K562 (cell line): ENCODE data around the gene KLK5. TPM values are rescaled to one million over a fixed set of nuclear protein-coding genes. Genes with fewer than 3 reads are reported as not detected.
A peak's percentile ranks its signal among the peaks of the same experiment; 100 is the strongest.

Experiments
- ATAC-seq: fragments of 200-7000 bp; cut with Tn5 transposase; 3 replicates; pipeline ENCODE4 v1.9.1; 2020; ENCODE audit warnings: moderate library complexity
- BruUV-seq: library from RNA; stranded (reverse); fragments of 400-500 nt; replicated peaks from 2 replicates; lab custom pipeline; 2021; lab: Mats Ljungman, UMichigan
- CTCF ChIA-PET: fragments of 300-600 bp; formaldehyde crosslinking; extraction: SDS; loops from one replicate; lab custom pipeline; 2021; ENCODE audit warnings: low intra/inter-chr PET ratio; lab: Yijun Ruan, JAX
- POLR2A ChIA-PET: fragments of 300-600, 350-650 bp; sonication (Branson Sonifier 250); formaldehyde crosslinking; extraction: SDS; loops from one replicate; lab custom pipeline; 2021; ENCODE audit warnings: antibody characterized with exemption, inconsistent platforms; lab: Yijun Ruan, JAX
- DNase-seq, 4 experiments: peaks; one replicate each; pipeline versions ENCODE4 v3.0.0 to v3.0.0-alpha.2; 2011 to 2018; ENCODE audit warnings: low spot score in 3 of 4, mixed read lengths in 3 of 4; ENCODE audit errors: extremely low read depth in 1 of 4
- FAIRE-seq: peaks from 2 replicates; lab custom pipeline; 2011; peaks lifted over from hg19 to GRCh38; lab: Jason Lieb, UNC
- H2AFZ ChIP-seq: 2 replicates; pipeline ENCODE4 v1.6.0; 2011; ENCODE audit warnings: low read depth, low read length, control low read depth, inconsistent platforms
- H3K27ac ChIP-seq: fragments of 200-600 bp; 3 replicates; pipeline ENCODE4 v1.8.0; 2011; ENCODE audit warnings: low read depth, mild to moderate bottlenecking, control low read depth, inconsistent platforms, low read length, moderate library complexity, mixed read lengths; ENCODE audit errors: extremely low read depth
- H3K27me3 ChIP-seq, 2 experiments: fragments of 300-600 bp in 1 of 2; 2 replicates in 1 of 2; 3 replicates in 1 of 2; pipeline versions ENCODE4 v1.6.0 to v1.8.0; 2011; ENCODE audit warnings: inconsistent platforms in 2 of 2, low read length in 2 of 2, mild to moderate bottlenecking in 1 of 2, mixed read lengths in 1 of 2, moderate library complexity in 1 of 2; ENCODE audit not compliant: control insufficient read depth in 2 of 2, insufficient read depth in 2 of 2
- H3K36me3 ChIP-seq: fragments of 300-600 bp; 3 replicates; pipeline ENCODE4 v1.8.0; 2011; ENCODE audit warnings: mild to moderate bottlenecking, low read length, inconsistent platforms; ENCODE audit not compliant: control insufficient read depth, insufficient read depth
- H3K4me1 ChIP-seq, 2 experiments: fragments of 200-600 bp in 1 of 2; replicated peaks in 1 of 2; 2 replicates in 1 of 2; 3 replicates in 1 of 2; pipeline versions ENCODE4 v1.5.1 to v1.8.0; 2011; ENCODE audit warnings: inconsistent platforms in 2 of 2, low read length in 2 of 2, mild to moderate bottlenecking in 1 of 2, mixed read lengths in 1 of 2, moderate library complexity in 1 of 2; ENCODE audit not compliant: control insufficient read depth in 2 of 2, insufficient read depth in 2 of 2
- H3K4me2 ChIP-seq: 2 replicates; pipeline ENCODE4 v1.6.1; 2011; ENCODE audit warnings: low read length, control low read depth, inconsistent platforms, mixed read lengths; ENCODE audit not compliant: insufficient read depth
- H3K4me3 ChIP-seq: fragments of 200-600 bp; sonication (generic), shearing (Covaris generic); 2 replicates; pipeline ENCODE4 v1.5.1; 2016; ENCODE audit warnings: control low read depth, inconsistent platforms
- H3K79me2 ChIP-seq: fragments of 200-600 bp; 3 replicates; pipeline ENCODE4 v1.8.0; 2011; ENCODE audit warnings: low read length, inconsistent platforms; ENCODE audit not compliant: control insufficient read depth, insufficient read depth
- H3K9ac ChIP-seq, 2 experiments: 2 replicates each; pipeline versions ENCODE4 v1.6.0 to v1.6.1; 2011; ENCODE audit warnings: low read depth in 2 of 2, low read length in 2 of 2, control low read depth in 1 of 2, inconsistent platforms in 1 of 2, mild to moderate bottlenecking in 1 of 2, mixed read lengths in 1 of 2; ENCODE audit not compliant: insufficient read depth in 1 of 2
- H3K9me1 ChIP-seq: one replicate; pipeline ENCODE4 v1.6.0; 2011; ENCODE audit warnings: inconsistent platforms, mild to moderate bottlenecking, low read length, moderate library complexity; ENCODE audit not compliant: control insufficient read depth, insufficient read depth
- H3K9me3 ChIP-seq: replicated peaks from 2 replicates; pipeline ENCODE4 v1.5.1; 2011; ENCODE audit warnings: low read depth, low read length, inconsistent platforms; ENCODE audit not compliant: control insufficient read depth, insufficient read depth
- H4K20me1 ChIP-seq: replicated peaks from 2 replicates; pipeline ENCODE4 v1.6.1; 2011; ENCODE audit warnings: low read length, inconsistent platforms, mixed read lengths; ENCODE audit not compliant: control insufficient read depth, insufficient read depth
- C11orf30 ChIP-seq: fragments of 450-650 bp; IDR thresholded peaks from 2 replicates; pipeline ENCODE4 v1.6.1; 2016; ENCODE audit warnings: low read depth, mild to moderate bottlenecking
- KDM5B ChIP-seq: fragments of 200-600 bp; sonication (generic); IDR thresholded peaks from 2 replicates; pipeline ENCODE4 v1.6.1; 2012; ENCODE audit warnings: low read depth, mild to moderate bottlenecking, moderate library complexity, low read length, control low read depth, inconsistent platforms; ENCODE audit not compliant: insufficient replicate concordance
- NCOA1 ChIP-seq: fragments of 450-650 bp; IDR thresholded peaks from 2 replicates; pipeline ENCODE4 v1.6.1; 2016; ENCODE audit warnings: low read depth
- NEUROD1 ChIP-seq: fragments of 150-350 bp; IDR thresholded peaks from 2 replicates; pipeline ENCODE4 v1.6.1; 2014; ENCODE audit warnings: borderline replicate concordance, low read length, low read depth; ENCODE audit not compliant: partially characterized antibody
- NR0B1 ChIP-seq: fragments of 450-650 bp; IDR thresholded peaks from one replicate; pipeline ENCODE4 v1.6.1; 2018; ENCODE audit warnings: mild to moderate bottlenecking, moderate library complexity; ENCODE audit not compliant: partially characterized antibody
- RFX7 ChIP-seq: fragments of 250-450 bp; sonication (Bioruptor Pico); IDR thresholded peaks from 2 replicates; pipeline ENCODE4 v1.5.1; 2021; ENCODE audit warnings: mild to moderate bottlenecking
- SMAD1 ChIP-seq: fragments of 150-350 bp; IDR thresholded peaks from 2 replicates; pipeline ENCODE4 v1.6.1; 2014; ENCODE audit warnings: low read length, low read depth; ENCODE audit not compliant: partially characterized antibody
- SP1 ChIP-seq: sonication (generic); formaldehyde crosslinking; IDR thresholded peaks from 2 replicates; pipeline ENCODE4 v1.8.1; 2022; ENCODE audit warnings: mild to moderate bottlenecking, missing genetic modification reagents
- THRAP3 ChIP-seq: fragments of 450-650 bp; IDR thresholded peaks from 2 replicates; pipeline ENCODE4 v1.6.1; 2016; ENCODE audit warnings: mild to moderate bottlenecking, inconsistent platforms, borderline replicate concordance
- U2AF1 ChIP-seq: fragments of 200-400 bp; formaldehyde crosslinking; optimal IDR thresholded peaks from 2 replicates; pipeline ENCODE3; 2017; ENCODE audit warnings: mild to moderate bottlenecking, low read depth, low read length, moderate library complexity
- USF2 ChIP-seq: sonication (generic); formaldehyde crosslinking; IDR thresholded peaks from 2 replicates; pipeline ENCODE4 v1.5.0; 2020; ENCODE audit warnings: missing genetic modification reagents
- ZBED1 ChIP-seq: IDR thresholded peaks from 2 replicates; pipeline ENCODE4 v1.6.1; 2014
- ZFP36 ChIP-seq: fragments of 150-350 bp; IDR thresholded peaks from 2 replicates; pipeline ENCODE4 v1.6.1; 2018; ENCODE audit warnings: low read length, low read depth; ENCODE audit not compliant: partially characterized antibody
- ZKSCAN3 ChIP-seq: fragments of 250-450 bp; sonication (Bioruptor Pico); IDR thresholded peaks from 2 replicates; pipeline ENCODE4 v1.4.0; 2020
- ZNF184 ChIP-seq: sonication (generic); formaldehyde crosslinking; IDR thresholded peaks from 2 replicates; pipeline ENCODE4 v1.5.0; 2020; ENCODE audit warnings: missing genetic modification reagents
- ZNF232 ChIP-seq: sonication (generic); formaldehyde crosslinking; IDR thresholded peaks from 2 replicates; pipeline ENCODE4 v1.8.0; 2022; ENCODE audit warnings: mild to moderate bottlenecking, missing genetic modification reagents
- ZNF347 ChIP-seq: fragments of 450-650 bp; formaldehyde crosslinking; IDR thresholded peaks from 2 replicates; pipeline ENCODE4 v1.4.0; 2020; ENCODE audit warnings: low read depth, mild to moderate bottlenecking, moderate library complexity
- ZSCAN32 ChIP-seq: fragments of 450-650 bp; formaldehyde crosslinking; IDR thresholded peaks from 2 replicates; pipeline ENCODE4 v1.4.0; 2020; ENCODE audit warnings: mild to moderate bottlenecking, moderate library complexity
- WGBS: fragments of 100-300 bp; shearing (Covaris generic); methylation state at CpG from one replicate; pipeline ENCODE4 v1.1.6; 2016; ENCODE audit warnings: low coverage, mixed read lengths; ENCODE audit not compliant: insufficient coverage; ENCODE audit errors: missing lambda C conversion rate; 5-methylcytosine and 5-hydroxymethylcytosine counted together
- in situ Hi-C: fragments of 300-500 bp; cut with MboI; formaldehyde crosslinking; loops from 4 replicates; pipeline ENCODE4 v1.15.0; 2018; ENCODE audit warnings: inconsistent platforms, mixed read lengths
- intact Hi-C: fragments of 100-400 bp; cut with micrococcal nuclease; formaldehyde crosslinking; loops from 2 replicates; pipeline ENCODE4 v1.14.2; 2022
- polyA plus RNA-seq, 8 experiments: library from polyadenylated mRNA; depleted of rRNA in 4 of 8; stranded (reverse) in 5 of 8; unstranded in 3 of 8; fragments of >200 nt; fragmentation: Nextera tagmentation in 2 of 8; fragmentation: Illumina TruSeq in 1 of 8; extraction: Ambion mirVana in 2 of 8; extraction: Trizol in 1 of 8; gene quantifications; 2 replicates each; pipeline versions ENCODE4 v1.2.1 to v1.2.3, GENCODE V29; 2011 to 2014; ENCODE audit warnings: inconsistent platforms in 1 of 8, missing spikeins in 1 of 8
- total RNA-seq, 7 experiments: library from RNA; depleted of rRNA in 6 of 7; stranded (reverse); fragments of >200 nt in 6 of 7; fragmentation: Illumina TruSeq in 2 of 7; extraction: Trizol in 2 of 7; gene quantifications; 2 replicates each; pipeline versions ENCODE4 v1.2.1 to v1.2.3, GENCODE V29; 2011 to 2021; ENCODE audit warnings: low replicate concordance in 1 of 7

KLK5 gene
- total and polyA plus RNA-seq, 9 of the 15 experiments (the other 6 are each of a cell fraction or from before 2014, with no cell fraction given) = not detected

GRCh38 chr19:51000426-51000825, 47.6 kb upstream of the KLK5 start:
- Histone ChIP-seq H3K4me1 (peaks cover 19 to 32% of the 10 kb centered on the region in 2 experiments; a peak in 4 of 5 replicates), H3K79me2 (no peaks in the 10 kb centered on the region), H3K9me3 (no peaks in the 10 kb centered on the region), H3K9me1 (no peaks in the 10 kb centered on the region), H4K20me1 (no peaks in the 10 kb centered on the region), H3K4me3 (no peak overlapping the region), H3K36me3 (no peaks in the 10 kb centered on the region), H3K27ac (no peak overlapping the region), H2AFZ (peak overlapping the region; percentile 97), H3K27me3 (peaks cover 0 to 15% of the 10 kb centered on the region in 2 experiments; a peak in 3 of 5 replicates), H3K9ac (peak overlapping the region in 1 of 2 experiments; percentile 53; a peak in 1 of 4 replicates), H3K4me2 (peak overlapping the region; percentile 29)
- no TSS peak for BruUV-seq
- TF ChIP-seq U2AF1 = no peak
- TF ChIP-seq USF2 (CRISPR knock-in tag) = no peak
- no peak for TF ChIP-seq RFX7 (CRISPR knock-in tag)
- no peak for TF ChIP-seq ZFP36
- no peak for TF ChIP-seq ZSCAN32 (CRISPR knock-in tag)
- no peak for TF ChIP-seq THRAP3
- TF ChIP-seq ZNF232 = no peak
- TF ChIP-seq NCOA1 = no peak
- no peak for TF ChIP-seq ZNF184 (CRISPR knock-in tag)
- TF ChIP-seq KDM5B = no peak
- TF ChIP-seq ZBED1 = no peak
- no peak for TF ChIP-seq NEUROD1
- no peak for TF ChIP-seq SMAD1
- no peak for TF ChIP-seq SP1 (CRISPR knock-in tag)
- TF ChIP-seq ZKSCAN3 (CRISPR knock-in tag) = no peak
- TF ChIP-seq C11orf30 = no peak
- no peak for TF ChIP-seq ZNF347 (CRISPR knock-in tag)
- no peak for TF ChIP-seq NR0B1
- intact Hi-C loops (no loop called here), in situ Hi-C loops (no loop called here)
- 51% methylated on average over 10 of the region's 10 CpGs for WGBS
- CTCF ChIA-PET = no interaction called here
- ATAC-seq = no peak
- no peak for DNase-seq
- POLR2A ChIA-PET = interaction anchor here (1.1 kb wide), 1 partner anchor 13 kb away, joined by 3 read pairs; no protein-coding TSS in a partner anchor
- no peak for FAIRE-seq
